Astrocyte (in vitro differentiated cells and primary cell): ENCODE data around the gene TEKT2.

ENCODE experiments used
- CTCF ChIP-seq: IDR thresholded peaks from 2 replicates; pipeline ENCODE4 v1.5.1; 2011; ENCODE audit warnings: low read depth, mild to moderate bottlenecking, inconsistent platforms, low read length, moderate library complexity; ENCODE audit not compliant: insufficient read depth
- EZH2 ChIP-seq: IDR thresholded peaks from 2 replicates; pipeline ENCODE4 v1.6.1; 2012; ENCODE audit warnings: mild to moderate bottlenecking, low read length, inconsistent platforms; ENCODE audit not compliant: insufficient read depth

- TF ChIP-seq CTCF (no peak), EZH2 (no peak)
These were observed 7.2 kb downstream of the TEKT2 start for GRCh38 chr1:36091141-36091540.
